IPS DF 6.9 (cell line): ENCODE data around the gene BOD1L1.
A peak's percentile ranks its signal among the peaks of the same experiment; 100 is the strongest.

ENCODE experiments used
- DNase-seq: peaks from one replicate; pipeline ENCODE4 v3.0.0-alpha.2; 2013; ENCODE audit warnings: low read depth, low spot score
- H3K27ac ChIP-seq: one replicate; pipeline ENCODE4 v1.5.1; 2013; ENCODE audit warnings: low read length, control low read depth
- H3K27me3 ChIP-seq: 2 replicates; pipeline ENCODE4 v1.6.1; 2013; ENCODE audit warnings: mild to moderate bottlenecking, low read length; ENCODE audit not compliant: control insufficient read depth, insufficient read depth
- H3K36me3 ChIP-seq: 2 replicates; pipeline ENCODE4 v1.6.1; 2013; ENCODE audit warnings: low read length; ENCODE audit not compliant: control insufficient read depth, insufficient read depth
- H3K4me1 ChIP-seq: 2 replicates; pipeline ENCODE4 v1.6.1; 2013; ENCODE audit warnings: low read length; ENCODE audit not compliant: control insufficient read depth, insufficient read depth
- H3K4me3 ChIP-seq: 2 replicates; pipeline ENCODE4 v1.5.1; 2013; ENCODE audit warnings: mild to moderate bottlenecking, low read length
- H3K9me3 ChIP-seq: 2 replicates; pipeline ENCODE4 v1.6.1; 2013; ENCODE audit warnings: low read length, inconsistent platforms; ENCODE audit not compliant: control insufficient read depth, insufficient read depth
- WGBS: extraction: QIAGEN DNeasy Blood & Tissue Kit; methylation state at CpG from one replicate; pipeline ENCODE4 v1.1.7; 2013; ENCODE audit warnings: mixed read lengths, missing lambda C conversion rate; ENCODE audit not compliant: insufficient read length, insufficient coverage; 5-methylcytosine and 5-hydroxymethylcytosine counted together

The BOD1L1 gene

GRCh38 chr4:13627606-13628311 is at the start of gene BOD1L1:
TSS of gene BOD1L1 (minus strand) at chr4:13627725. CDS start at chr4:13627587, 138 bp downstream.
- H3K4me1 ChIP-seq, result no peaks in the 10 kb centered on the region; the same call in 1 of the 2 replicates
- DNase-seq, result peak; percentile 68
- no peak within 1 kb of the TSS for H3K27ac ChIP-seq
- no peaks in the 10 kb centered on the region for H3K27me3 ChIP-seq
- no peaks in the 10 kb centered on the region for H3K9me3 ChIP-seq
- H3K4me3 ChIP-seq, result peak within 1 kb of the TSS; percentile 90
- WGBS, result no CpG with 5 or more reads among the region's 55 CpGs
- H3K36me3 ChIP-seq, result no peaks in the 10 kb centered on the region

GRCh38 chr4:13674971-13675370 is 47.4 kb upstream of the BOD1L1 start:
- Histone ChIP-seq H3K36me3 (no peaks in the 10 kb centered on the region), H3K27ac (no peak overlapping the region), H3K4me1 (no peaks in the 10 kb centered on the region), H3K9me3 (no peaks in the 10 kb centered on the region), H3K27me3 (no peaks in the 10 kb centered on the region), H3K4me3 (no peak overlapping the region)
- WGBS, result no CpG with 5 or more reads among the region's 1 CpG
- DNase-seq, result no peak

- H3K27me3 ChIP-seq, result no peaks in the 10 kb centered on the region
- no peaks in the 10 kb centered on the region for H3K36me3 ChIP-seq
- no peaks in the 10 kb centered on the region for H3K4me1 ChIP-seq
- no peak for DNase-seq
- H3K4me3 ChIP-seq, result no peak overlapping the region
- no peaks in the 10 kb centered on the region for H3K9me3 ChIP-seq
- H3K27ac ChIP-seq, result no peak overlapping the region
These were observed 45.6 kb upstream of the BOD1L1 start for GRCh38 chr4:13673167-13673566.

- no peak for DNase-seq
- H3K27ac ChIP-seq, result no peak overlapping the region
- no peaks in the 10 kb centered on the region for H3K9me3 ChIP-seq
- no peak overlapping the region for H3K4me3 ChIP-seq
- no peaks in the 10 kb centered on the region for H3K27me3 ChIP-seq
- no peaks in the 10 kb centered on the region for H3K4me1 ChIP-seq
- WGBS, result no CpG with 5 or more reads among the region's 4 CpGs
- H3K36me3 ChIP-seq, result no peaks in the 10 kb centered on the region
These were observed 43.1 kb upstream of the BOD1L1 start for GRCh38 chr4:13670456-13671160.

- H3K9me3 ChIP-seq, result no peaks in the 10 kb centered on the region
- no peaks in the 10 kb centered on the region for H3K27me3 ChIP-seq
- H3K27ac ChIP-seq, result no peak overlapping the region
- DNase-seq, result no peak
- H3K36me3 ChIP-seq, result no peaks in the 10 kb centered on the region
- no CpG with 5 or more reads among the region's 5 CpGs for WGBS
- no peak overlapping the region for H3K4me3 ChIP-seq
- no peaks in the 10 kb centered on the region for H3K4me1 ChIP-seq
These were observed 38.5 kb upstream of the BOD1L1 start for GRCh38 chr4:13665701-13666660.

GRCh38 chr4:13659341-13660070 is 32.0 kb upstream of the BOD1L1 start:
- no peak for DNase-seq
- Histone ChIP-seq H3K27me3 (peaks cover 2% of the 10 kb centered on the region; the same call in 1 of the 2 replicates), H3K36me3 (no peaks in the 10 kb centered on the region), H3K27ac (no peak overlapping the region), H3K9me3 (no peaks in the 10 kb centered on the region), H3K4me1 (no peaks in the 10 kb centered on the region), H3K4me3 (no peak overlapping the region)
- WGBS, result no CpG with 5 or more reads among the region's 6 CpGs

- WGBS, result no CpG with 5 or more reads among the region's 13 CpGs
- Histone ChIP-seq H3K4me1 (no peaks in the 10 kb centered on the region), H3K27ac (no peak overlapping the region), H3K9me3 (no peaks in the 10 kb centered on the region), H3K36me3 (no peaks in the 10 kb centered on the region), H3K27me3 (peaks cover 2% of the 10 kb centered on the region; the same call in 1 of the 2 replicates), H3K4me3 (no peak overlapping the region)
- no peak for DNase-seq
These were observed 29.3 kb upstream of the BOD1L1 start for GRCh38 chr4:13656569-13657405.

- no peak for DNase-seq
- Histone ChIP-seq H3K4me3 (peak overlapping the region; percentile 37; the same call in 1 of the 2 replicates), H3K36me3 (no peaks in the 10 kb centered on the region), H3K9me3 (no peaks in the 10 kb centered on the region), H3K27me3 (no peaks in the 10 kb centered on the region), H3K4me1 (no peaks in the 10 kb centered on the region), H3K27ac (no peak overlapping the region)
- no CpG with 5 or more reads among the region's 31 CpGs for WGBS
These were observed 26.8 kb upstream of the BOD1L1 start for GRCh38 chr4:13654162-13654797.

- WGBS, result no CpG with 5 or more reads among the region's 3 CpGs
- Histone ChIP-seq H3K36me3 (no peaks in the 10 kb centered on the region), H3K4me3 (no peak overlapping the region), H3K9me3 (no peaks in the 10 kb centered on the region), H3K27ac (no peak overlapping the region), H3K27me3 (no peaks in the 10 kb centered on the region), H3K4me1 (no peaks in the 10 kb centered on the region)
- DNase-seq, result no peak
These were observed 26.2 kb upstream of the BOD1L1 start for GRCh38 chr4:13653766-13654161.
